ENCODE data around the gene SECTM1.

SECTM1 gene

DNA sequence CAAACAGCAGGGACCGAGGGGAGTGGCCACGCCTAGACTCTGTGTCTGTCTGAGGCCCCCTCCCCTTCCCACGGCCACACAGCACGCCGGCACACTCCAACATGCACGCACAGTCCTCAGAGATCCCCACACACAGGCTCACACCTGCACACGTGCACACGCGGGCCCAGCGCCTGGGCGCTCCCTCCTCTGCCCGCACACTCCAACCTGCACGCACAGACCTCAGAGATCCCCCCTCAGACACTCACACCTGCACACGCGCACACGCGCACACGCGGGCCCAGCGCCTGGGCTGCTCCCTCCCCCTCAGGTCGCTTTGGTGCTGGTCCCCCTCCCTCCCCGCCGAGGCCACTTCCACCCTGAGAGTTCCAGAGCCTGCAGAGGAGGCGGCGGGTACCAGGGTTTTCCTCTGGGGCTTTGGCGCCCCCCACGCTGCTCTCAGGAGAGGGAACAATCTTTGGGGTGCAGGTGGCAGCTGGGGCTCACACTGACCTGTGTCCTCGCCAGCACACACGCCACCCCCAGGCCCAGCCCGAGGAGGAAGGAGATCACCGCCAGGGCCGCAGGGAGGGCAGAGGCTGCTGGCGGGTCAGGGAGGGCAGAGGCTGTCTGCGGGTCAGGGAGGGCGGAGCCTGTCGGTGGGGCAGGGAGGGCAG, 17.7 kb downstream of the SECTM1 start:
- no peak for DNase-seq (ENCODE audit: low read depth)

DNA sequence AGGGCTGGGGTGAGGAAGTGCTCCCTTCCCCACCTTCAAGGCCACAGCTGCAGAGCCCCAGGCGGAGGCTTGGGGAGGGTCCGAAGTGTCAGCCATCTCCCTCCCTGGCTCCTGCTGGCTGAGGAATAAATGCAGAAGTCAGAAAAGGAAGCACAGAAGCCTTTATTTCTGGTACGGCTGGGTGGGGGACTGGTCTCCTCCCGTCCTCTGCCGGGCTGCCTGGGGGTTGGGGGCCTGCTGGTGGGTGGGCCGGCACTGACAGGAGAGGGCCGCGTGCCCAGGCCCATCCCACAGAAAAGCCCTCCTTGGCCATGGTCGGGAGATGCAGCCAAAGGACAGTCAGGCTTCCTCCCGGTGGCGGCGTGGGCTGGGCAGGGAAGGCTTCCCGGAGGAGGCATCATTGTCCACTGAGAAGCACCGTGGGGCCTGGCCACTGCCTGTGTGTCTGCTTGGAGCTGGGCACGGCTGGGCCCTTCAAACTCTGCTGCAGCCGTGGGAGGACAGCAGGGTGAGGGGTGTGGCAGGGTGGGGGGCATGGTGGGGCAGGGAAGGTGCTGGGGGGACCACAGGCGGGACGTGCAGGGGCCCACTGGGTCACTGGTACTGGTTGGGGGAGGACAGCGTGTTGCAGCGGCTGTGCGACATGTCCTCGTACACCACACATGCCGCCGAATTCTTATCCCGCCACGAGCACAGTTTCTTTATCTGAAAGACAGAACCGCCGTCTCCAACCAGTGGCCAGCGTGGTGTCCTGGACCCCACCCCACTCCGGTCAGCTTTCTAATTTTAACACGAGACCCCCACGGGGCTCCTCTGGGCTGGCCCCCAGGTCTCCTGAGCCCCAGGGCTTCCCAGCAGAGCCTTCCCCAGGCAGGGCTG, 18.6 kb downstream of the SECTM1 start:
- DNase-seq (ENCODE audit: low read depth) = no peak

DNA sequence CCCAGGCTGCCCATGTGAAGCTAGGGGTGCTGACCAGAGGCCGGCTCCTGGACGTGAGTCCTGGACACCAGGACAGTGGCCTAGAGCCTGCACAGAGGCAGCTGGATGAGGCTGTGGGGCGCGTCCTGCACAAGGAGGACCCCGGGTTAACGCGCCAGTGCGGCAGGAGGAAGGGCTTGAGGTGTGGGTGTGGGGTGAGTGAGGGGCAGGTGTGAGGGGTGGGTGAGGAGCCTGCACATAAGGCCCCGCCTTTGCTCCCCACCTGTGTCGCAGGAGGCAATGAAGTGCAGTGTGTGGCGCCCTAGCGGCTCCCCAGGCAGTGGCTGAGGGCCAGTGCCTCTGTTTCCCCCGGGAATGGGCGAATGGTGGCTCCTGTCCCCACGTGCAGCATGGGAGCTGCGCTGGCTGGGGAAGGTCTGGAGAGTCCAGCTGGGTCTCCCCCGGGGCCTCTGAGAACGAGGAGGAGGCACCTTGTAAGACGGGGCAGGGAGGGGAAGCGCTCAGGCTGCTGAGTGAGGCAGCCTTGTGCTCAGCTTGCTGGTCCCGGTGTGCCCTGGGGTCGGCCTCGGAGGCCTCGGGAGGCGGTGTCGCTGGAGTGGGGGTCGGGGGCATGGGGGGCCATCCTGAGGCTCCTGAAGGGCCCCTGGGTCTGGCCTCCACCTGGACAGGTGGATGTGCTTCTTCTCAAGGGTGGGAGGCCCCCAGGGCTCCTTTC, 19.4 kb downstream of the SECTM1 start:
- DNase-seq (ENCODE audit: low read depth) = no peak

GRCh38 chr17:82313195-82314011, 20.2 kb downstream of the SECTM1 start:
- DNase-seq (ENCODE audit: low read depth) = no peak

DNA sequence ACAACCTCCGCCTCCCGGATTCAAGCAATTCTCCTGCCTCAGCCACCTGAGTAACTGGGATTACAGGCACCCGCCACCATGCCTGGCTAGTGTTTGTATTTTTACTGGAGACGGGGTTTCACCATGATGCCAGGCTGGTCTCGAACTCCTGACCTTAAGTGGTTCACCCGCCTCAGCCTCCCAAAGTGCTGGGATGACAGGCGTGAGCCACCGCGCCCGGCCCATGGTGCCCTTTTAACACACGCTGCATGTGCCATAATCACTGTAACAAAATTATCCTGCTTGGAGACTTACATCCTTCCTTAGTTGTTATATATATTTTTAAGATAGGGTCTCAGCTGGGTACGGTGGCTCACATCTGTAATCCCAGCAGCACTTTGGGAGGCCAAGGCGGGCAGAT, 21.6 kb downstream of the SECTM1 start:
- DNase-seq (ENCODE audit: low read depth) = no peak

DNA sequence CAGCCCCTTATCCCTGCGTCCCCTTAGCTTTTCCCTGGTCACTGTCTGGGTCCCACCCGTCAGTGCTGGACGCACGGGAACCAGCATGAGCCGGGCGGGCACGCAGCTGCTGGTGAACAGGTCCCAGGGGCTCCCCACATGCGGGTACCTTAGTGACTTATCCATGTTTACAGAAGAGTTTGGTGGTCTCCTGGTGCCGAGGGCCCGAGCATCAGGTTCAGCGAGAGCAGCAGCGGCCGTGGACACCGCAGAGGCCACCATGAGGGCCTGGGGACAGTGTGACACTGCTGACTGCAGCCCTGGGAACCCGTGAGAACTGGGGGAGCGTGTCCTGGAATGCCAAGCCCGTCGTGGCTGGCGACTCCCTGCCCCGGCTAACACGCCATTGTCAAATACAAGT, 22.7 kb downstream of the SECTM1 start:
- no peak for DNase-seq (ENCODE audit: low read depth)

- DNase-seq (ENCODE audit: low read depth) = no peak
Observed at GRCh38 chr17:82309656-82310570, 23.7 kb downstream of the SECTM1 start.

GRCh38 chr17:82305727-82306300, 27.8 kb downstream of the SECTM1 start:
- no peak for DNase-seq (ENCODE audit: low read depth)

GRCh38 chr17:82304826-82305726, 28.5 kb downstream of the SECTM1 start:
- no peak for DNase-seq (ENCODE audit: low read depth)

DNA sequence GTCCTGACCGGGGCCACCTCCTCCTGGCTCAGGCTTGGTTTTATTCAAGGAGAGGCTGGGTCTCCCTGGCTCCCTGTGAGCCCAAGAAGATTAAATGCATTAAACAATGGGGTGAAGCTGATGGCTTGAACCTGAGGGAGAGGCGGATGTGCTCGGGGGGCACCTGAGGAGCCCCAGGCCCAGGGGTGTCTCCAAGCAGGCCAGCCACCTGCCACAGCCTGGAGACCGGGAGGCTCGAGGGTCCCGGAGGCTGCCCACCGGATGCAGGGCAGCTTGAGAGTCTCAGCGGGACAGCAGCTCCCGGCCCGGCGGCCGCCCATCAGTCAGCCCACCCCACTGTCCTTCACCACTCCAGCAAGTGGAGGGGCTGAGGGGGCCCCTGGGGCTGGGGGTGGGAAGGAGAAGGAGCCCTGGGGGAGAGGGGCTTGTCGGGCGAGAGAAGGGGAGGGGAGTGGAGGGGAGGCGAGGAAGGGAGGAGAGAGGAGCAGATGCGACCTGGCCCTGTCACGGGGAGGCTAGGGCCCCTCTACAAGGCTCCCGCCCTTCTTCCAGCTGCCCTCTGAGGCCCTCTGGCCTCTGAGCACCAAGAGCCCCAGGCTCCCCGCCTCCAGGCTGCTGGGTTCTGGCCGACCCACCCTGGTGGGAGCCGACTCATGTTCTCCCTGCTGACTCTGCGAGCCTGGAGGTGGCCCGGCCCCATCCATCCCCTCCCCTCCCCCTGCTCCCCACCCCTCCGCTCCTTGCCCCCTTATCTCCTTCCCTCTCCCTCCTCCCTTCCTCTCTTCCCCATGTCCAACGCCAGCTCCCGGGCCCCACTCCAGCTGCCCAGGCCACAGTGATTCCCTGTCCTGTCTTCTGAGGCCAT, 29.4 kb downstream of the SECTM1 start:
- no peak for DNase-seq (ENCODE audit: low read depth)

GRCh38 chr17:82302991-82303943, 30.3 kb downstream of the SECTM1 start:
- no peak for DNase-seq (ENCODE audit: low read depth)

DNA sequence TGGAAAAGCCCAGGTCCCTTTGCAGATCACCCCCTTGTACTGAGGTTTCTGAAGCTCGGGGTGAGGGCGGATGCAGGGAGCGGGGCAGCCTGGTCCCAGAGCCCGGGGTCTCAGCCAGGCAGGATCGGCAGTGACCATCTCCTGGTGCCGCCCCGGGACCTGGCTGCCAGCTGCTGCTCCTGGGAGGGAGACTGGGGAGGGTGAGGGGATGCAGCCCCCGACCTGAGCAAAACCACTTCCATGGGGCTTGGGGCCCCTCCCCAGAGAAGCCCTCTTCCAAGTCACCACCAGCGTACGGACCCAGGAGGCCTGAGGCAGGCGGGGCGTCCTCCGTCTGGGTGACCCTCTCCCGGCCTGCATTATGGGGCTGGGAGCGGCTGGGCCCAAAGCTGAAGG, 31.0 kb downstream of the SECTM1 start:
- DNase-seq (ENCODE audit: low read depth) = no peak

GRCh38 chr17:82301916-82302567, 31.5 kb downstream of the SECTM1 start:
- DNase-seq (ENCODE audit: low read depth) = no peak

- DNase-seq (ENCODE audit: low read depth) = no peak
Observed at GRCh38 chr17:82301300-82301915, 32.2 kb downstream of the SECTM1 start.

- no peak for DNase-seq (ENCODE audit: low read depth)
Observed at GRCh38 chr17:82300707-82301270, 32.8 kb downstream of the SECTM1 start.

DNA sequence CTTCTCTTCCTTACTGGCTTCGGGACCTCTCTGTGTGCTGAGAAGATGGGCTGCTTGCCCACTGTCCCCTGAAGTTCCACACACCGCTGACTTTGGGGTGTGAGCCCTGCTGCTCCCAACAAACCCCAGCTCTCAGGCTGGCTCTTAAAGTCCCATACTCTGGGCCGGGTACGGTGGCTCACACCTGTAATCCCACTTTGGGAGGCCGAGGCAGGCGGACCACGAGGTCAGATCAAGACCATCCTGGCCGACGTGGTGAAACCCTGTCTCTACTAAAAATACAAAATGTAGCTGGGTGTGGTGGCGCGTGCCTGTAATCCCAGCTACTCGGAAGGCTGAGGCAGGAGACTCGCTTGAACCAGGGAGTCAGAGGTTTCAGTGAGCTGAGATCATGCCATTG, 33.3 kb downstream of the SECTM1 start:
- no peak for DNase-seq (ENCODE audit: low read depth)

All from stimulated activated CD8-positive, alpha-beta memory T cell treated with anti-CD3 and anti-CD28 coated beads, Interleukin-12 subunit alpha, Interleukin-12 subunit beta, amount 100 ng/mL, for 1 hour (primary cell).